ENCODE results near the gene CYBB. TPM values are rescaled to one million over a fixed set of nuclear protein-coding genes. Genes with fewer than 3 reads are reported as not detected.

Gene CYBB
- polyA plus RNA-seq, 1 experiment, result not detected

DNA sequence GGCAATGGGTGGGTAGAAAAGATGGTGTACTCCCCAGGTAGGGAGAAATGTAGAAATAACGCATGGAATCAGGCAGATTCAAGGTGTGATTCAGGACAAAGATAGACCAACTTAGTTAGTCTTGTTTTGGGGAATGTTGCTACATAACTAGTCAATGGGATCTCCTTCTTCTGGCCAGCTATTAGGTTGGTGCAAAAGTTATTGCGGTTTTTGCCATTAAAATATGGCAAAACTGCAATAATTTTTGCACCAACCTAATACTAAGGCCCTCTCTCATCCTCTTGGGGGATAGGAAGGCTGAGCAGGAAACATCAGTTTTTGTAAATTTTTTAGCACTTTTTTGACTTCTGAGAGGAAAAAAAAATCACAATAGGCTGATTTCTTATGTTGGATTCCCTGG, 23.2 kb downstream of the CYBB start:
- H3K27me3 ChIP-seq (ENCODE audit: control insufficient read depth, insufficient read depth, low read length), result no peaks in the 10 kb centered on the region
- no peak for DNase-seq (ENCODE audit: low read depth)
- H3K36me3 ChIP-seq (ENCODE audit: control insufficient read depth, insufficient read depth, low read length), result no peaks in the 10 kb centered on the region
- CTCF ChIA-PET, result no interaction called here
- H3K4me3 ChIP-seq (ENCODE audit: low read depth, low read length), result no peak overlapping the region
- TF ChIP-seq, protein P1, sequence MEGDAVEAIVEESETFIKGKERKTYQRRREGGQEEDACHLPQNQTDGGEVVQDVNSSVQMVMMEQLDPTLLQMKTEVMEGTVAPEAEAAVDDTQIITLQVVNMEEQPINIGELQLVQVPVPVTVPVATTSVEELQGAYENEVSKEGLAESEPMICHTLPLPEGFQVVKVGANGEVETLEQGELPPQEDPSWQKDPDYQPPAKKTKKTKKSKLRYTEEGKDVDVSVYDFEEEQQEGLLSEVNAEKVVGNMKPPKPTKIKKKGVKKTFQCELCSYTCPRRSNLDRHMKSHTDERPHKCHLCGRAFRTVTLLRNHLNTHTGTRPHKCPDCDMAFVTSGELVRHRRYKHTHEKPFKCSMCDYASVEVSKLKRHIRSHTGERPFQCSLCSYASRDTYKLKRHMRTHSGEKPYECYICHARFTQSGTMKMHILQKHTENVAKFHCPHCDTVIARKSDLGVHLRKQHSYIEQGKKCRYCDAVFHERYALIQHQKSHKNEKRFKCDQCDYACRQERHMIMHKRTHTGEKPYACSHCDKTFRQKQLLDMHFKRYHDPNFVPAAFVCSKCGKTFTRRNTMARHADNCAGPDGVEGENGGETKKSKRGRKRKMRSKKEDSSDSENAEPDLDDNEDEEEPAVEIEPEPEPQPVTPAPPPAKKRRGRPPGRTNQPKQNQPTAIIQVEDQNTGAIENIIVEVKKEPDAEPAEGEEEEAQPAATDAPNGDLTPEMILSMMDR (IDR thresholded peaks at IDR 0.05; ENCODE audit: insufficient read depth, low read depth, low read length), result no peak
- POLR2A ChIA-PET, result no interaction called here

DNA sequence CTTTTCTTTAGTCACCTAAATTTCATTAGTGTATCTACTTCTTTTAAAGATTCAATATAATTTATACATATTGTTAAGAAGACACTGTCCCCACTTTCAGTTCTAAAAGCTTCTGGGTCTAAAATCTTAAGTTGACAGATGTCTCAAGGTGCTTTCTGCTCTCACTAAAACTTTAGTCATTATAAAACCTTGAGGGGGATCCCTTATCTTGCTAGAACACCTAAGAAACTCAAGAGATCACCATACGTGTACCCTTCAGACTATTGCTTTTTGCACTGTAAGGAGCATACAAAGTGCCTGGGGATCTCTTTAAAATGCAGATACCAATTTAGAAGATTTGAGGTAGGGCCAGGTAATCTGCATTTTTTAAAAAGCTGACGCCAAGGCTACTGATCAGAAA, 30.1 kb downstream of the CYBB start:
- H3K27me3 ChIP-seq (ENCODE audit: control insufficient read depth, insufficient read depth, low read length), result no peaks in the 10 kb centered on the region
- DNase-seq (ENCODE audit: low read depth), result no peak
- ChIA-PET CTCF (no interaction called here), POLR2A (no interaction called here)
- TF ChIP-seq, protein P1 (IDR thresholded peaks at IDR 0.05; ENCODE audit: insufficient read depth, low read depth, low read length), result no peak
- no peaks in the 10 kb centered on the region for H3K36me3 ChIP-seq (ENCODE audit: control insufficient read depth, insufficient read depth, low read length)
- no peak overlapping the region for H3K4me3 ChIP-seq (ENCODE audit: low read depth, low read length)

DNA sequence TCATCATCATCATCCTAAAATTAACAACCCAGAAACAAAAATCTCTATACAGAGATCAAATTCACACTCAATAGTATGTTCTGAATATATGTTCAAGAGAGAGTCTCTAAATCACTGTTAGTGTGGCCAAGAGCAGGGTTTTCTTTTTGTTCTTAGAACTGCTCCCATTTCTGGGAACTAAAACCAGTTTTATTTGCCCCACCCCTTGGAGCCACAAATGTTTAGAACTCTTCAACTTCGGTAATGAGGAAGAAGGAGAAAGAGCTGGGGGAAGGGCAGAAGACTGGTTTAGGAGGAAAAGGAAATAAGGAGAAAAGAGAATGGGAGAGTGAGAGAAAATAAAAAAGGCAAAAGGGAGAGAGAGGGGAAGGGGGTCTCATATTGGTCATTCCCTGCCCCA, 32.3 kb downstream of the CYBB start:
- no peaks in the 10 kb centered on the region for H3K36me3 ChIP-seq (ENCODE audit: control insufficient read depth, insufficient read depth, low read length)
- TF ChIP-seq, protein P1 (IDR thresholded peaks at IDR 0.05; ENCODE audit: insufficient read depth, low read depth, low read length), result no peak
- ChIA-PET POLR2A (no interaction called here), CTCF (no interaction called here)
- no peak overlapping the region for H3K4me3 ChIP-seq (ENCODE audit: low read depth, low read length)
- DNase-seq (ENCODE audit: low read depth), result no peak
- H3K27me3 ChIP-seq (ENCODE audit: control insufficient read depth, insufficient read depth, low read length), result no peaks in the 10 kb centered on the region

DNA sequence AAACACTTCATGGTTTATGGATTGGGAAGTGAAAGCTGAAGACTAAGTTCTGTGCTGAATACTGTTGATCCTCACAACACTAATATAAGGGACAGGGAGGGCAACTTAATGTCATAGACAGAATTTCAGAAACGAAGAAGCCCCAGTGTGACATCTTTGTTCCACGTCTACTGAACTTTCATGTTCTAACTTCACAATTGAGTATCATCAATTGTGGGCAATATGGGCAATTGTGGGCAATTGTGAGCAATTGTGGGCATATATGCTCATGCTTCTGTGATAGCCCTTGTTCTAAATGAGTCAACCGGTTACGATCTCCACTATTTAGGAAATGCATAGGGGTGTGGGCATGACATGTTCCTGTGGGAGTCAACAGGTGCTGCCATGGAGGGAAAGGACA, 33.7 kb downstream of the CYBB start:
- ChIA-PET POLR2A (no interaction called here), CTCF (no interaction called here)
- no peak overlapping the region for H3K4me3 ChIP-seq (ENCODE audit: low read depth, low read length)
- TF ChIP-seq, protein P1 (IDR thresholded peaks at IDR 0.05; ENCODE audit: insufficient read depth, low read depth, low read length), result no peak
- DNase-seq (ENCODE audit: low read depth), result no peak
- H3K27me3 ChIP-seq (ENCODE audit: control insufficient read depth, insufficient read depth, low read length), result no peaks in the 10 kb centered on the region
- H3K36me3 ChIP-seq (ENCODE audit: control insufficient read depth, insufficient read depth, low read length), result no peaks in the 10 kb centered on the region

DNA sequence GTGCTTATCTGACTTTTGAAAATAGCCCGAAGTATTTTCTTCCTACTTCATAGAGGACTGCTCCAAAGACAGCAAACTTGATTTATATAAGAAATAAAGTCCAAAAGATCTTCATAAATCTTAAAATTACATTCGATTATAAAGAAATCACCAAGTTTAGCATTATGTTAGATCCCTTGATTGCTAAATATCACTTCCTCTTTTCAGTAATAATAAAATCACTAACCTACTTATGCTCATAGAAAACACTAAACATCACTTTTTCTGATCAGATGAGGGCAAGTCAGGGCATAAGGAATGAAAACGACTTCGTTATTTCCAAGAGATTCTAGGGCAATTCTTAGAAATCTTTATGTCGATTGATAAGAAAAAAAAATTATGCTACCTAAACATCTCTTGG, 35.5 kb downstream of the CYBB start:
- ChIA-PET CTCF (no interaction called here), POLR2A (no interaction called here)
- Histone ChIP-seq H3K4me3 (ENCODE audit: low read depth, low read length) (no peak overlapping the region), H3K36me3 (ENCODE audit: control insufficient read depth, insufficient read depth, low read length) (no peaks in the 10 kb centered on the region), H3K27me3 (ENCODE audit: control insufficient read depth, insufficient read depth, low read length) (no peaks in the 10 kb centered on the region)
- TF ChIP-seq, protein P1 (IDR thresholded peaks at IDR 0.05; ENCODE audit: insufficient read depth, low read depth, low read length), result no peak
- no peak for DNase-seq (ENCODE audit: low read depth)

All from BJ (cell line).